Activated naive CD4-positive, alpha-beta T cell treated with Interleukin-2 at 50 U/mL for 16 hours (primary cell): ENCODE results near the gene SPTLC3.
"Not testable (repeated sequence)": the region's sequence is repeated elsewhere in the genome, so short reads cannot be mapped to it uniquely, and the experiment has no call there.

Source experiments
- DNase-seq: peaks from one replicate; pipeline ENCODE4 v3.0.0-alpha.2; 2020

SPTLC3 gene

DNA sequence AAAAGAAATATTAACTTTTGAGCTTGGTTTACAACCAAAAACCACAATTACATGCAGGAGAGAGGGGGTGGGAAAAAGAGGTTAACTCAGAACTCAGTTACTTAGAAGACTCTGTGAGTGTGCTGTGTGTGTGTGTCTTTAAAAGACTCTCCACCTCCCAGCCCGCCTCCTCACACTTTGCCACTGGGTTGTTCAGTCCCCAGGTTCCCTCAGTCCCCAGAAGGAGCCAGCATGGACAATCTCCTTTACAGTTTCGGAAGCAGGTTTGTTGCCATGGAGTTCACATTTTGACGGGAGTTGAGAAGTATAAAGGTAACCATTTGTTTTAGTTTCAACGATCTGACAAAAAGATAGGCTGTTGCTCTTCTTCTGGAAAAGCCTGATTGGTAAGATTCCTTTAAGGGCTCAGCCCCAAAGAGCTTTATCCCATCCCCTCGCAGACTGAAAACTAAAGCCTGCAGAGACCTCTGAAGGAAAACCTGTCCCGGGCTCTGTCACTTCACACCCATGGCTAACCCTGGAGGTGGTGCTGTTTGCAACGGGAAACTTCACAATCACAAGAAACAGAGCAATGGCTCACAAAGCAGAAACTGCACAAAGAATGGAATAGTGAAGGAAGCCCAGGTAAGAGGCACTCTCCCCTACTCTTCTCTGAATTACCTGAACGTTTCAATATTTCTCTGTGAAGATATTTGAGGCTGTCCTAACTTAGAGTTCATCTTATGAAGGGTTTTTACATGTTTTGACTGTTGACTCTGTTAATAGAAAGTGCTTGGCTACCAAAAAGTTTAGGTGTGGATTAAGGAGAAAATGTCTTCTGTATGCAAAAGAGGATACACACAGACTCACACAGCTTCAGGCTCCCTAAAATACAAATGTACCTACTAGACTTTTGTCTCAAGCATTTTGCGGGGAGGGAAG, at the start of gene SPTLC3:
SPTLC3 (plus strand) TSS at position 212 of the 921 bp plus-strand sequence; CDS start at position 508, 296 bp downstream.
- DNase-seq: no peak

DNA sequence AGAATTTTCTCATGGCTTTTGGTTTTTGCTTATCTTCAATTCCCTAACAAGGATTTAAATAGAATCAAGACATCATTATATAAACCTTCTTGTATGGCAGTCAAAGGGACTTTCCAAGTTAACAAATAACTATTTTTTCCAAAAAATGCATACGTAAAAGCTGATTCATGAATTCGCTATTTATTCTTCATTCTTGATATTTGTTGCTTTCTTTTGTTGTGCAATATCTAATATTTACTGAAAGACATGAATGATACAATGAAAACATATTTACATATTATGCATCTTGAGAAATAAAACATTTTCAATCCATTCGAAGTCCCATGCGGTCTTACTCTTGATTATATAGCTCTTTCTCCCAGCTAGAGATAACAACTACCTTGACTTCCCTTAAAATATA, 47.0 kb upstream of the SPTLC3 start:
- no peak for DNase-seq

- DNase-seq: no peak
Measured at GRCh38 chr20:12962895-12963294, 45.9 kb upstream of the SPTLC3 start.

DNA sequence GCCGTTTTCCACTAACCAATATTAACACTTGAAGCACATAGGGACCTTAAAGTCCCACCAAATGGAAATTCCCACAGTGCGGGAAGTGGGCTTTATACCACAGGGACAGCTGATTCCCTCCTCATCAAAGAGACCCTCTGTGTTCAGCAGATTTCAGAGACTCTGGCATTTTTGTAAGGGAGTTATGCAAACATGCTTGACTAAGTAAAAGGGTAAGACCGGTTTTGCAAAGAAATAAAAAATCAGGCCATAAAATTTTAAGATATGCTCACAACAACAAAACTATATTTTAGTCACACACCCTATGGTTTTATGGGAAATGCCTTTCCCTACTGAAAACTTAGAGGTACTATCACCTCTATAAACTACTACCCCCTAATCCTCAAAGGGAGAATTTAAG, 45.4 kb upstream of the SPTLC3 start:
- no peak for DNase-seq

DNA sequence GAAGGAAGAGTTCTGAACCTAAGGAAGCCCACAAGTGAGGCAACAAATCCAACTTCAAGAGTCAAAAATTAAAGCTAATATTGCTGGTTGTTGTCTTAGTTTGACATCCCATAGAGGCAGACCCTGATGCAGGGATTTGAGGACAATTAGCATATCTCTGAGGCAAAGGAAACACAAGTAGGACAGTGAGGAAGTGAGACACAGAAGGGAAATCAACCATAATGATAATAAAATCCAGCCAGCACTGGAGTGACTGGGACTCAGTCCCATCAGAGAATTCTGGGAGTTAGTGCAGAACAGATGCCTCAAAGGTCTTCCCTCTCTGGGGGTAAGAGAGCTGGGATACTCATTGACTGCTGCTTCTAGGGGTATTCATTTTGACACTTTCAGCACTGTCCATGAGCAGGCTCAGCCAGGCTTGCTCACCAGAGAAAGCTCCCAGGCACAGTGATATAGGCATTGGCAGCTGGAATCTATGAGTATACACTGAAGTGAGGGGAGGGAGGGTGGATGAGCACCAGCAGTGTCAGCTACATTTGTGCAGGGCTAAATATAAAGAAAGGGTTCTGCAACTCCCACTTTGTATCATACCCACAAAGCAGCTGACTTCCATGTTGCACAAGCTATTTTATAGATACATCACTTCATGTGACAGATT, 43.4 kb upstream of the SPTLC3 start:
- no peak for DNase-seq

GRCh38 chr20:12965870-12966251, 42.9 kb upstream of the SPTLC3 start:
- DNase-seq: no peak

DNA sequence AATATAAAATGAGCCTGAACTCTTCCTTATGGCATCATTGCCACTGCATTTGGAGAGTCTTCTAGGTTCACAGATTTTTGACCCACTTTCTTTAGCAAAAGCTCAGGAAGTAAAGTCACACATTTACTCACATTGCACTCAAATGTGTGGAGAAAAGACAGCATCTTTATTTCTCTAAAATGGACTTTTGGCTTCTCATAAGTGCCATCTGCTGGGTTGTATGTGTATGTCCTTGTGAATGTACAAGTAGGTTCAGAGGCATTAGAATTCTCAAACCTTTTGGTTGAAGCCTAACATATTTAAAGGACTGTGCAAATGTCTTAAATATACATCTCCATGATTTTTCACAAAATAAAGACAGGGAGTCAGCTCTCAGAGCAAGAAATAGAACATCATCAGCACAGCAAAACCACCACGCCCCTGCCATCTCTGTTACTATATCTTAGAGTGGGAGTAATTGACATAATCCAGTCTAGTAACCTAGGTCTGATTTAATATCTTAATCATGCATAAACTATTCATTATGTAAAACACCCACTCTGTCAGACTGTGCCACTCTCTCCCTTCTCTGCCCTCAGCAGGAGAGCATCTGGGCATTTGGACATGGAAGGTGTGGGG, 42.2 kb upstream of the SPTLC3 start:
- no peak for DNase-seq

DNA sequence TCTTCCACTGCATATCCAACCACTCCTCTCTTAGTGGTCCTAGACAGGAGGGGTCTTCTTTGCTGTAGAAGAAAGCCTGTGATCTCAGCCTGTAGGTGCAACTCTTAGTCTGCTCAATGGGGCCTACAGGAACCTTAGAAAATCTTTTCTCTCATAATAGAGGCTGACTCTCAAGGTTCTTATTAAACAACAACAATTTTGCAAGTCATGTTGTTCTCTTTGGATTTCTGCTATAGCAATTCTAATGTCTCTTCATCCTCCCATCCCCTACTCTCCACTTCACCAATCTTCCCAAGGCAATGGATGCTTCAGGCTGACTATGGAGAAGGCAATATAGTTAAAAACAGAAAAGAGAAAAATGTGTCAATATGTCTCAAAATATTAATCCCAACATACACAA, 40.8 kb upstream of the SPTLC3 start:
- no peak for DNase-seq

- no peak for DNase-seq
Measured at GRCh38 chr20:12968472-12968871, 40.3 kb upstream of the SPTLC3 start.

DNA sequence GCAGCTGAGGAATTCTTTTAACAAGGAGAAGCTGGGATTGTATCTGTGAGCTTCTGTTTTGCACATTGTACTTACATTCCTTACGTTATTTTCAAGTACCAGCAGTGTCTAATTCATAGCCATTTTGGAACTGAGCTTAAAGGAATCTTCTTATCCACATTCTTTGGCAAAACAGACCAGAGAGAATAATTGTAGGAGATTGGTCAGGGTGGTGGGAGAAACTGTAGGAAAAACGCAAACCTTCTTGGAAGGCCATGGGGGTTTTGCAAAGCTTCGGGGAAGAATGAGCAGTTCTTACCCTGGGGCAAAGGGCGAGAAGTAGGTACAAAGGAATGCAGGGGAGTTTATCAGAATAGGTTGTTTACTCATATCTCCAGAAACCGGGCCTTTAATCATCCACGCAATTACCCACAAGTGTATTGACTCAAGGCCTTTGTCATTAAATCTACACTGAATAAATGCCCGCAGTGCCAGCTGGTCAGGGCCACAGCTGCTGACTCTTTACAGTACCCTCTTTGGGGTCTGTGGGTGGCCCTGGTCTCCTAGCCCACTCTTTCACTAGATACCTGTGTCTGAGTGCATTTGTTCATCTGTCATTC, 39.6 kb upstream of the SPTLC3 start:
- DNase-seq: no peak

DNA sequence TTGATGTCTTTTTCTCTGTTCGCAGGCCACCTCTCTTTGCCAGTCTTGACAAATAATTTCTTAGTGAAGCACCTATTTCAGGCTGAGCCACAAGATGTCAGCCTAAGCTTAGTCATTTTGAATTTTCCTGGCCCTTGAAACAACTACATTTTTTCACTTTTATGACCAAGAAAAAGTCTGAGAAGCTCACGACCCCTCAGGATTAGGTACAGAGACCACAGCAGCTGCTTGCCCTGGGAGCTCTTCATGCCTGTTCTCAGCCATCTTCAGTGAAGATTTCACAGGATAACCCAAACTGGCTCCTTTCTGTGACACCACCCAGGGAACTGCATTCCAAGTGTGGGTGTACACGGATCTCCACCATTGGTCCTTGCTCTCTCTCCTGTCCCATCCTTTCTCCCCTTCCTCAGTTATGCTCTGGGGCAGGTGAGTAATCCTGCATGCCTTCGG, 38.4 kb upstream of the SPTLC3 start:
- no peak for DNase-seq

- no peak for DNase-seq
Measured at GRCh38 chr20:12975833-12976608, 32.8 kb upstream of the SPTLC3 start.

DNA sequence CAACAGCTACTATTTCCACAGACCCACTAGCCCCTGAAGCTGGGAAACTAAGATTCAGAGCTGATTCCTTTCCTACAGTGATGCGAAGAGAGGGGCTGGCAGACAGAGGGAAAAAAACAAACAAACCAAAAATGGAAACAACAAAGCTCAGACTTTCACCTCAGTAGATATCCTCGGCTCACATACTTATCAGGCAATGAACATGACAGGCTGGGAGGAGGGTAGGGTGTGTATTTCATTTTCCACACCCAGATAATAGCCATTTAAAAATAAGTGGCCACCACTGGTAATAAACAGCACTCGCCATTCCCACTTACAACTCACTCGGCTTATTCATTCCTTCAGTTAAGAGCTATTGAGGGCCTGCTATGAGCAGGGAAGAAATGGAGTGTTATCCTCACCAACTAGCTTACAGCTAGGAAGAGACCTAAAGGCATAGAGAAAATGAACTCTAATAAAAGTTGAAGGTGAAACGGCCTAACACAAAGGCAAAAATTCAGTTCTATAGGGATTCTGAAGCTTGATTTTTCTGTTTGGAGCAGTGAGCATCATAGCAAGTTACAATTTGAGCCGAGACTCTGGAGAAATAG, 32.0 kb upstream of the SPTLC3 start:
- DNase-seq: no peak

DNA sequence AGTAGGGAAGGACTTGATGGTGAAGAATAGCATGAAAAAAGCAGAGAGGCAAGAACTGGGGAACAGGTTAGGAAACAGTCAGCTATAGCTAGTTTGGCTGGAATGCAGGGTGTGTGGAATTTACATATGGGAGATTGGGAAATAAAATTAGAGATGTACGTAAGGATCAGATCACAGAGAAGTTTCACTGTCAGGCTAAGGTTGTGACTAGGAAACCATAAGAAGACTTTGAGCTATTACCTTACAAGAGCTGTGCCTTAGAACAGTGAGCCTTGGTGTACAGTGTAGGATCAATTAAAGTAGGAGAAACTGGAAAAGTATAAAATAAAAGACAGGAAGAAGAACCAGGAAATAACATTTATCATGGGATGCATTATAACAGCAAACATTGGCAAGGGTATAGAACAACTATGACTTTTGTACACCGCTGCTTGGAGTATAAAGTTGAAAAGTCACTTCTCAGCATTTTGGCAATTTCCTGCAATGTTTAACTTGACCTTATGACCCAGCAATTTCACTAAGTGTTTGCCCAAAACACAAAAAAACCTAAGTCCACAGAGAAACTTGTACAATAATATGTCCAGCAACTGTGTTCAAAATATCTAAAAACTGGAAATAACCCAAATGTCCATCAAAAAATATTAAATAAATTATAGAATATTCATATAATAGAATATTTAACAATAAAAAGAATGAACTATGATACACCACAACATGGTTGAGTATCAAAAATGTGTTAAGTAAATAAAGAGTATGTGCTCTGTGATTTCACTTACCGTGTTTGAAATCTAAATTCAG, 31.2 kb upstream of the SPTLC3 start:
- no peak for DNase-seq

GRCh38 chr20:12978126-12978394, 30.7 kb upstream of the SPTLC3 start:
- DNase-seq: no peak

DNA sequence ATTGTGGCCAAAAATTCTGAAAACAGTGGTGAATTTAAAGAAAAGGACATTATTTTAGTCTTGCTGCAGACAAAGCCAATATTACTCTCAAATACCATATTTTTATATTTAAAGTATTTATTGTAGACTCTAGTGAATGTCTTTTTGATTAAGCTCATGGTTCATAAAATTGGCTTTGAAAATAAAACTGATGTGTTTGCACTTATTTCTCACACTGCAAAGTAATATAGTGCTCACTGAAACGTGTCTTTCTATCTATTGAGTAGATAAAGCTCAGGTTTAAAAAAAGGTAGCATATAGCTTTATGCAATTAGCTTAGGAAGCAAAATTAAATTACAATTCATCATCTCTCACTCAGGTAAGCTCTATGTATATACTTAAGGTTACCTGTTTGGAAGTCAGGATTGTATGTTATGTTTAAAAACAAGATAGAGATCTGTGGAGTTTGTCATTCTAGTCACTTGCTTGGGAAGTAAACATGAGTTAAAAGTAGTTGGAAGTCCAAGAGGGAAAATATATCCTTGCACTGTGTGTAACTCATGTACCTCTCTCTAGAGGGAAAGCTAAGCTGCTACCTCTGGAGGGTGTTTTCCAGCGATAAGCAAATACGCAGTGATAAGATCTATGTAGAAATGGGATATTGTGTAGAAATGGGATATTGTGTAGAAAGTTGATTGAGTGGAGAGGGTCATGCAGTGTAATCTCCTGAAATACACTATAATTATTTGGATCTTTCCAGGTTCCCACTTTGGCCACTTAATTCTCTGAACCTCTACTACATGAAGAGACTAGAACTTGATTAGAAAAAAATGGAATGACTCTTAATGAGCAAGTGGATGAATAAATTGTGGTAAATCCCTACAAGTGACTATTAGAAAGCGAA, 29.9 kb upstream of the SPTLC3 start:
- no peak for DNase-seq

GRCh38 chr20:12979713-12980112, 29.1 kb upstream of the SPTLC3 start:
- DNase-seq: not testable (repeated sequence)

DNA sequence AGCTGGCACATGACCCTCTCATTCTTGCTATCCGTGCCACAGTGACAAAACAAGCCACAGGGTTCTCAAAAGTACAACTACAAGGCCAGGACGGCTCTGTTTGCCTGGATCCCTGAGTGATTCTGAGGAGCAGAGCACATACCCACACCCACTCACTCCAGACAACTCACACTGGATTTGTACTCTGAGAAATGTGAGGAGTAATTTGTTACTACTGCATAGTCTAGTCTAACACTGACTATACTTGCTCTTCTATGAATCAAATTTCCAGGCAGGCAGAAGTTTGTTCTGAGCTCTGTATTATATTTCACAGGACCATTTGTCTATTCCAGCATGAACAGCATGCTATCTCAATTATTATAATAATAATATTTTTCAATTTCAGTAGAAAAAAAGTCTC, 26.7 kb upstream of the SPTLC3 start:
- DNase-seq: no peak

- DNase-seq: no peak
Measured at GRCh38 chr20:12984069-12984765, 24.6 kb upstream of the SPTLC3 start.

DNA sequence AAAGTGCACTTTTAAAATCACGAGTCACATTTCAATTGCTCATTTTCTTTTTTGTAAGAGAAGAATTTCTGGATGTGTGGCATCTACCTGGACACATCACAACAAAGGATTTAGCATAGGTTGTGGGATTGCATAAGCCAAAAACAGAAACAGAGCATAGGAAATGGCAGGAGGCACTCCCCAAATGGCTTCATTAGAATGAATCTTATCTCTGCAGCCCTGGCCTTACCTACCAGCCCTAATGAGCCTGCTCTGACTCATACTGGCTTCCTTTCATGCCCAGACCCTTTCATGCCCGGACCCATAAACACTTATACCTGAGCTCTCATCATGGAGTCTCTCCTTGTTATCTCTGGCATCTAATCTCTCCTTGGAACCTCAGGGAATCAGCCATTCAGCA, 23.9 kb upstream of the SPTLC3 start:
- no peak for DNase-seq
